GM21786 (cell line): Measurements from ENCODE around the gene NHS.
"Not testable (repeated sequence)": the region's sequence is repeated elsewhere in the genome, so short reads cannot be mapped to it uniquely, and the experiment has no call there.

Experiments
- ATAC-seq: cut with Tn5 transposase; IDR thresholded peaks from one replicate; pipeline ENCODE4 v1.9.1; 2021; ENCODE audit not compliant: unreplicated experiment

The NHS gene

GRCh38 chrX:17544821-17545220, 169.8 kb downstream of the NHS start:
- no peak for ATAC-seq

GRCh38 chrX:17546356-17546755, 171.4 kb downstream of the NHS start:
- ATAC-seq = no peak

GRCh38 chrX:17547658-17548057, 172.7 kb downstream of the NHS start:
- ATAC-seq = peak; percentile 74

- ATAC-seq = no peak
Observed at GRCh38 chrX:17549107-17549651, 174.2 kb downstream of the NHS start.

GRCh38 chrX:17550011-17550410, 175.0 kb downstream of the NHS start:
- ATAC-seq = no peak

- no peak for ATAC-seq
Observed at GRCh38 chrX:17552044-17552650, 177.1 kb downstream of the NHS start.

GRCh38 chrX:17553469-17553868, 178.5 kb downstream of the NHS start:
- ATAC-seq = no peak

GRCh38 chrX:17553961-17554482, 179.0 kb downstream of the NHS start:
- no peak for ATAC-seq

GRCh38 chrX:17554914-17555313, 179.9 kb downstream of the NHS start:
- ATAC-seq = no peak

- ATAC-seq = no peak
Observed at GRCh38 chrX:17555846-17556245, 180.8 kb downstream of the NHS start.

- ATAC-seq = no peak
Observed at GRCh38 chrX:17559728-17560379, 184.9 kb downstream of the NHS start.

- no peak for ATAC-seq
Observed at GRCh38 chrX:17560385-17560784, 185.4 kb downstream of the NHS start.

- no peak for ATAC-seq
Observed at GRCh38 chrX:17563076-17563475, 188.1 kb downstream of the NHS start.

GRCh38 chrX:17563515-17563914, 188.5 kb downstream of the NHS start:
- no peak for ATAC-seq

- ATAC-seq = no peak
Observed at GRCh38 chrX:17564689-17565409, 189.8 kb downstream of the NHS start.

GRCh38 chrX:17566740-17567139, 191.7 kb downstream of the NHS start:
- no peak for ATAC-seq

- no peak for ATAC-seq
Observed at GRCh38 chrX:17567187-17567586, 192.2 kb downstream of the NHS start.

- ATAC-seq = no peak
Observed at GRCh38 chrX:17567821-17568220, 192.8 kb downstream of the NHS start.

- ATAC-seq = not testable (repeated sequence)
Observed at GRCh38 chrX:17568804-17569203, 193.8 kb downstream of the NHS start.

GRCh38 chrX:17579026-17579425, 204.0 kb downstream of the NHS start:
- no peak for ATAC-seq

GRCh38 chrX:17580539-17581152, 205.6 kb downstream of the NHS start:
- no peak for ATAC-seq
